ENCODE data around the gene AHCY. TPM values are rescaled to one million over a fixed set of nuclear protein-coding genes. Genes with fewer than 3 reads are reported as not detected.
"Not testable (repeated sequence)": the region's sequence is repeated elsewhere in the genome, so short reads cannot be mapped to it uniquely, and the experiment has no call there.

AHCY gene
- total and polyA plus RNA-seq, 2 of the 4 experiments (the other 2 are of a cell fraction), result 138 to 210 TPM

- no peak overlapping the region for H2BK15ac ChIP-seq (ENCODE audit: low read depth, low read length)
- intact Hi-C loops (cut with micrococcal nuclease) (no loop called here), in situ Hi-C loops (cut with MboI; ENCODE audit: low sequenced_read_pairs) (no loop called here), dilution Hi-C loops (cut with HindIII; ENCODE audit: low sequenced_read_pairs, unreplicated experiment) (no loop called here)
- H3K23ac ChIP-seq (ENCODE audit: low read depth, low read length), result peak overlapping the region; percentile 42; the same call in 1 of the 2 replicates
- WGBS, 2 experiments (ENCODE audit: extremely low coverage in 2 of 2, insufficient read length in 1 of 2), result 100% methylated on average over 4 of the region's 9 CpGs; no CpG with 5 or more reads in 1 of the 2 experiments
- H3K79me1 ChIP-seq (ENCODE audit: low read depth in 1 of 2, low read length in 2 of 2), result no peaks in the 10 kb centered on the region
- H4K91ac ChIP-seq (ENCODE audit: insufficient read depth, low read depth, low read length), result 0 out of 2 replicates have a peak overlapping the region, but pooled peaks have one; percentile 32
- H2AFZ ChIP-seq (replicated peaks; ENCODE audit: low read length, poor library complexity), result peak overlapping the region; percentile 4
- no peaks in the 10 kb centered on the region for H3K36me3 ChIP-seq (ENCODE audit: control insufficient read depth, insufficient read depth, low read length)
- H3K27me3 ChIP-seq (ENCODE audit: control insufficient read depth, insufficient read depth, low read length), result no peaks in the 10 kb centered on the region; the same call in 1 of the 2 replicates
- H3K18ac ChIP-seq (ENCODE audit: low read depth, low read length), result no peak overlapping the region
- H3K9me1 ChIP-seq (ENCODE audit: insufficient read depth, low read length), result peaks cover 4% of the 10 kb centered on the region
- H2BK20ac ChIP-seq (ENCODE audit: low read depth, low read length), result peak overlapping the region; percentile 25; the same call in 1 of the 2 replicates
- POLR2A ChIA-PET (ENCODE audit: unreplicated experiment), result no interaction called here
- no peaks in the 10 kb centered on the region for H3K9me3 ChIP-seq (ENCODE audit: control insufficient read depth, insufficient read depth, low read length)
- ATAC-seq (ENCODE audit: low read depth), result peak; percentile 66
- H2AK9ac ChIP-seq (replicated peaks; ENCODE audit: low read depth, low read length, poor library complexity), result peak overlapping the region; percentile 78
- H3K4ac ChIP-seq (ENCODE audit: low read depth, low read length), result no peak overlapping the region
- CTCF ChIA-PET, result no interaction called here
- TF ChIP-seq FOS (IDR thresholded peaks at IDR 0.05; ENCODE audit: low read depth, low read length) (0 out of 2 replicates have a peak, but pooled peaks have one; percentile 6), MAFK (IDR thresholded peaks at IDR 0.05; ENCODE audit: low read depth, low read length) (no peak)
- no peak overlapping the region for H3K4me3 ChIP-seq (ENCODE audit: insufficient read depth, low read depth, low read length)
- H2AK5ac ChIP-seq (ENCODE audit: low read depth, low read length), result peak overlapping the region; percentile 33; the same call in 1 of the 2 replicates
- H3K9ac ChIP-seq (ENCODE audit: low read depth, low read length), result no peak overlapping the region
- peak; percentile 66 for DNase-seq
- H3K56ac ChIP-seq (ENCODE audit: extremely low read depth, insufficient read depth, low read length), result no peak overlapping the region
- no peak overlapping the region for H3K27ac ChIP-seq (ENCODE audit: insufficient read depth, low read length)
- H4K8ac ChIP-seq (ENCODE audit: low read depth in 2 of 2, low read length in 2 of 2), result no peak overlapping the region; a peak in 1 of 4 replicates
- H3K4me2 ChIP-seq (ENCODE audit: low read depth, low read length), result no peak overlapping the region
- H2BK120ac ChIP-seq (ENCODE audit: low read depth, low read length), result no peak overlapping the region
- H4K5ac ChIP-seq (ENCODE audit: low read depth, low read length), result no peak overlapping the region
- H3K14ac ChIP-seq (replicated peaks; ENCODE audit: low read depth, low read length), result peak overlapping the region; percentile 76
- H4K20me1 ChIP-seq (ENCODE audit: insufficient read depth, low read length), result no peaks in the 10 kb centered on the region
- H2BK5ac ChIP-seq (ENCODE audit: low read depth, low read length, poor library complexity, severe bottlenecking), result no peak overlapping the region
- BruUV-seq (replicated peaks), result no TSS peak
- peaks cover 3% of the 10 kb centered on the region; the same call in 1 of the 2 replicates for H3K4me1 ChIP-seq (ENCODE audit: control insufficient read depth, insufficient read depth, low read length)
Measured at GRCh38 chr20:34328928-34329677, 25.9 kb upstream of the AHCY start.

- H3K36me3 ChIP-seq (ENCODE audit: control insufficient read depth, insufficient read depth, low read length); H3K27ac ChIP-seq (ENCODE audit: insufficient read depth, low read length); BruUV-seq (replicated peaks); H4K8ac ChIP-seq (ENCODE audit: low read depth in 2 of 2, low read length in 2 of 2); H3K27me3 ChIP-seq (ENCODE audit: control insufficient read depth, insufficient read depth, low read length); H2BK120ac ChIP-seq (ENCODE audit: low read depth, low read length); H4K20me1 ChIP-seq (ENCODE audit: insufficient read depth, low read length); H2BK15ac ChIP-seq (ENCODE audit: low read depth, low read length); H3K14ac ChIP-seq (replicated peaks; ENCODE audit: low read depth, low read length); H2AFZ ChIP-seq (replicated peaks; ENCODE audit: low read length, poor library complexity); H2BK5ac ChIP-seq (ENCODE audit: low read depth, low read length, poor library complexity, severe bottlenecking); H3K23ac ChIP-seq (ENCODE audit: low read depth, low read length); H2AK5ac ChIP-seq (ENCODE audit: low read depth, low read length); H3K56ac ChIP-seq (ENCODE audit: extremely low read depth, insufficient read depth, low read length); H3K4me3 ChIP-seq (ENCODE audit: insufficient read depth, low read depth, low read length); H3K9me1 ChIP-seq (ENCODE audit: insufficient read depth, low read length); H2AK9ac ChIP-seq (replicated peaks; ENCODE audit: low read depth, low read length, poor library complexity); H4K91ac ChIP-seq (ENCODE audit: insufficient read depth, low read depth, low read length); CTCF ChIA-PET; H3K4me1 ChIP-seq (ENCODE audit: control insufficient read depth, insufficient read depth, low read length); DNase-seq; POLR2A ChIA-PET (ENCODE audit: unreplicated experiment); H3K18ac ChIP-seq (ENCODE audit: low read depth, low read length); H3K4me2 ChIP-seq (ENCODE audit: low read depth, low read length); H2BK20ac ChIP-seq (ENCODE audit: low read depth, low read length); H3K9me3 ChIP-seq (ENCODE audit: control insufficient read depth, insufficient read depth, low read length); H3K9ac ChIP-seq (ENCODE audit: low read depth, low read length); H3K4ac ChIP-seq (ENCODE audit: low read depth, low read length); H3K79me1 ChIP-seq (ENCODE audit: low read depth in 1 of 2, low read length in 2 of 2); dilution Hi-C loops (cut with HindIII; ENCODE audit: low sequenced_read_pairs, unreplicated experiment); ATAC-seq (ENCODE audit: low read depth); intact Hi-C loops (cut with micrococcal nuclease); H4K5ac ChIP-seq (ENCODE audit: low read depth, low read length); in situ Hi-C loops (cut with MboI; ENCODE audit: low sequenced_read_pairs): not testable (repeated sequence)
- WGBS, 2 experiments (ENCODE audit: extremely low coverage in 2 of 2, insufficient read length in 1 of 2), result no CpG with 5 or more reads among the region's 4 CpGs
Measured at GRCh38 chr20:34328207-34328606, 25.1 kb upstream of the AHCY start.

Data from IMR-90 (cell line).